Measurements from ENCODE around the gene TLE4.

Gene TLE4

DNA sequence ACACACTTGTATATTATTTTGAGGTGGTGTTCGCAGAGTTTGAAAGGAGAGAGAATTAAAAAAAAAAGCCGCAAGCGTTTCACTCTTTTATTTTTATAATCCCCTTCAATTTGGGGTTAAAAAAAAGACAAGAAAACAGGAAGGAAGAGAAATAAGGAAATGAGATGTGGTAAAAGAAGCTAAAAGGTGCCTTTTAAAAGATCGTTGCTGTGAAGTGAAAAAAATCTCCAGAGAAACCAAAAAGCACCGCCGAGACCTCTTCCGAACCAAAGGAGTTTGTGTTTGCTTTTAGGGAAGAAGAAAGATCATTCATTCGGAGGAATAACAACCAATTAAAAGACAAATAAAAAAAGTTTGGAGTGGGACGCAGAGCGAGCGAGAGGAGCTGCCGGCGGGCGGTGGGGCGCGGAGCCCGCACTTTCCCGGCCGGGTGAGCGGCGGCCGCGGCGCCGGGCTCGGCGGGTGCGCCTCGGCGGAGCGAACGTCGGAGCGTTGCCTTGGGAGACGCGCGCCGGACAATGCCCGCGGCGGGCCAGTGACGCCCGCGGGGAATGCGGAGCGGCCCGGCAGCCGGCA is 355 bp downstream of the TLE4 start:
- no peak for DNase-seq (ENCODE audit: low spot score)

DNA sequence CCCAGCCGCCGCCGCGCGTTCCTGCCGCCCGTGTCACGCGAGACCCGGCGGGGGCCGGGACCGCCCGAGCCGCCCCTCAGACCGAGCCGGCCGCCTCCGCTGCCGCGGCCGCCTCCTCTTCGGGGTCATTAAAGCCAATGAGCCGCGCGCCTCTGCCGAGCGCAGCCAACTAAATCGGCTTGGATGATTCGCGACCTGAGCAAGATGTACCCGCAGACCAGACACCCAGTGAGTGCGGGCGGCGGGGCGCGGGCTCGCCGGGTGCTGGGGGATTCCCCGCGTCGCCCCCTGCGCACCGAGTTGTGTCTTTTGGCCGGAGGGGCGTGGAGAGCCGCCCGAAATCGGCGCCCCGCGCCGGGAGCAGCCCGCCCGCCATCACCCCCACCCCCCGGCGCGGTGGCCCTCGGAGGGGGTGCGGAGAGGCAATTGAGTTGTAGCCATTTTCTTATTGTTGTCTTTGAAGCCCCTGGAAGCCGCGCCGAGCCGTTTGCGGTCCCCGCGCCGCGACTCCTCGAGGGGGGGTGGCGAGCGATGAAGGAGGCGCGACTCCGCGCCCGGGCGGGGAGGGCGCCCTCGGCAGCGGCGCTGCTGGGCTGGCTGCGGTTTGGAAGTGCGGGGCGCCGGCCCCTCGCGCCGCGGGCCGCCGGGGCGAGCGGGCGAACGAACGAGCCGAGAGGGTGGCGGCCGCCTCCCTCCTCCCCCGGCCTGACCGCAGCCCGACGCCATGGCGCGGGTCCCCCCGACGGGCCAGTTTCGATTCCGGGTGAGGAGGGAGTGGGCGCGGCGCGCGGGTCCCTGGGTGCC is 1.0 kb downstream of the TLE4 start:
- DNase-seq (ENCODE audit: low spot score) = peak; percentile 82

DNA sequence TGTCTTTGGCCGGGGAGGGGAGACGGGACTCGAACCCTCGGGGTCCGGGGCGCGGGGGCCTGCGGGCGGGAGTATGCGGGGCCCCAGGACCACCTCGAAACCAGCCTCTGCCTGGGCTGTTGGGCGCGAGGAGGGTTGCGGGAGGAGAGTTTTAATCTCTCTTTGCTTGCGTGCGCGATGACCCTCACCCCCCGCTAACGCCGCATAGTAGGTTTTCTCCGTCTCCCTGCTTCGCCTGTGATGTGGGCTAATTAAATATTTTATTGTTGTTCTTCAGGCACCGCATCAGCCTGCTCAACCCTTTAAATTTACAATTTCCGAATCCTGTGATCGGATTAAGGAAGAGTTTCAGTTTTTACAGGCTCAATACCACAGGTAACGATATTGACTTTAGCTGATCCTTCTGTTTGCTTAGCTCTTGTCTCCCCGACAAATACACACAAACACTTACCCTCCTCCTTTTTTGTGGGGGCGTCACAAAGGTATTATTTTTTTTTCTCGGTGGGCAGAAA is 1.7 kb downstream of the TLE4 start:
- DNase-seq (ENCODE audit: low spot score) = no peak

DNA sequence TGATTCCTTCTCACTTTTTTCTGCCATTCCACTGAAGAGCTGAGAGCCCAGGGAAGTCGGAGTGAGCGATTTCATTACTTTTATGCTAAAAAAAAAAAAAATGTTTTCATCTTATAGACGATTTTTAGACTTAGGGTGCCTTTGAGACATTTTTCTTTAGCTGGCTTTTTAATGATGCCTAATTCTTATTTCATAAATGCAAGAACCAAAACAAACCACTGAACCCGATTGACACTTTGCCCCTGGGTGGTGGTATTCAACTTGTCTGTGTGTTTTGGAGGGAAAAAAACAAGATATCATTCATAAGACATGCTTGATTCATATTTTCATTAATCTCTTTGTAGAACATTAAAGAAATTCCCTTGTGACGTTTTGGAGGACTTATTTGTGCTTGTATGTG is 2.4 kb downstream of the TLE4 start:
- no peak for DNase-seq (ENCODE audit: low spot score)

DNA sequence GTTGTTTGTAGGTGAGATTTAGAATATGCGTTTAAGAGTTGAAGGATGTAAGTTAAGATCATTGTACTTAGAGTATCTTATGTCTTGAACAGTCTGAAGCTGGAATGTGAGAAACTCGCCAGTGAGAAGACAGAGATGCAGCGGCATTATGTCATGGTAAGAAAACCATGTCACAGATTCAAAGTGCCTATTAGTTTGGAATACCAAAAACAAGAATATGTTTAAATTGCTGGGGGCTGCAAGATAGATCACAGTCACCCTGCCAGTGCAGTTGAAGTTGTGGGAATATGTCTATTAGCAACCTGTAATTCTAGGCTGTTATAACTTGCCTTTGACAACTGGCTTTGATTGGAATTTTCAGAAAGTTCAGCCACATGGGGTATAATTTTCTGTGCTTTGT is 3.0 kb downstream of the TLE4 start:
- no peak for DNase-seq (ENCODE audit: low spot score)

DNA sequence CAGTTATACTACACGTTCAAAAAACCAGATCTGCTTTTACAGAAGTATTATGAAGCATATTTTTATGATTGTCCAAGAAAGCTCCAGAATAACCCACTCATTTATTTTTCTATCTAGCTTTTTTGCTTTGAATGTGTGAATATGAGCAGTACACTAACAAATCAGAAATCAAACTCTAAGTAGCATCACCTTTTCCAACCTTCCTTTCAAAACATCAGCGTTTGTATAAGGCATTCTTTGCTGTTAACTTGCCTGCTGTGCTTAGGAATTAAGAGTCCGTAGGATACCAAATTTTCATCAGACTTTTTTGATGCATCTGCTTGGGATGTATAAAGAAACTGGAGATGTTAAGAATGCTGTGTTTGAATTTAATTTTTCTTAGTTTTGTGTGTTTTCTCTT is 3.8 kb downstream of the TLE4 start:
- DNase-seq (ENCODE audit: low spot score) = no peak

DNA sequence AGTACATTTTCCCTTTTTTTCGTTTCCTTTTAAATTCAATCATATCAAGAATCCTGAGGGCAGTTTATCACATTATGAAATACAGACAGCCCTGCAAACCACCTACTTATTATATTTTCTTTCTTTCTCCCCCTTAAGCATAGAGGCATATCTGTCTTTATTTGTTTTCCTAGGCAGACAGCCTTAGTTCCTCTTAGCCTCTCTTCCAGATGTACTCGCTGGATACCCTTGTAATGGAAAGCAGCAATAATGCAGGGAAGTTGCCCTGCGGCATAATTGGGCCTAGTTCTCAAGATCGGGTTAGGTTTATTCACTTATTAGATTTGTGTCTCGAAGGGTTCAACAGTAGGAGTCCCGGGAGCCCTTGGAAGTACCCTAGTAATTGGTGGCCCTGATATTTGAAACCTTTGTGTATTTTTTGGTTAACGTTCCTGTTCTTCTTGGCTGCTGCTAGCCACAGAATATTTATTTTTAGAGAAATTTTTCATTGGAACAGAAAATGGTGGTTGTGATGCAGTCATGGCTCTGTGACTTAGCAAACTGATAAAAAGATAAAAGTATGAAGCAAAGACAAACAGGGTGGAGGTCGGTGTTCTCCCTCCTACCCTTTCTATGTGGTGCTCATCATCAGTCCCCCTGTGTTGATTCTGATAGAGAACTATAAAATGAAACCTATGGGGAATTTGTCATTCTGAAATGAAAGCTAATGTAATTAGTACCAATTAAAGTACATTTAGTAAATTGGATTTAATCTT is 6.4 kb downstream of the TLE4 start:
- no peak for DNase-seq (ENCODE audit: low spot score)

DNA sequence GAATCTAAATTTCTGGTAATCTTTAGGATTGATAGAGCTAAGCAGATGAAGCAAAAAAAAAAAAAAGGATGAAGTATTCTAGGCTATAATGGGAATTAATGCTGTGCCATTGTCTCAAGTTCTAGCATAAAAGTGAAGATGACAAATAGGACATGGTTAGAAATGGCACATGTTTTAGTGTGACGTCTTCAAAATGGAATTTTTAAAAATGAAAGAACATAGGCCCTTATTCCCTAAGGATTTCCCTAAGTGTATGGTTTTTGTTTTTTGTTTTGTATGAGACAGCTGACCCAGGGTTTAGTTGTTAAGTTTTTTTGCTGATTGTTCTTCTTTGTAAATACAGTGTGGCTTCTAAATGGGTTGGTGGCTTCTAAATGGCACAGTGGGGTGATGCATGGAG is 7.1 kb downstream of the TLE4 start:
- DNase-seq (ENCODE audit: low spot score) = no peak

DNA sequence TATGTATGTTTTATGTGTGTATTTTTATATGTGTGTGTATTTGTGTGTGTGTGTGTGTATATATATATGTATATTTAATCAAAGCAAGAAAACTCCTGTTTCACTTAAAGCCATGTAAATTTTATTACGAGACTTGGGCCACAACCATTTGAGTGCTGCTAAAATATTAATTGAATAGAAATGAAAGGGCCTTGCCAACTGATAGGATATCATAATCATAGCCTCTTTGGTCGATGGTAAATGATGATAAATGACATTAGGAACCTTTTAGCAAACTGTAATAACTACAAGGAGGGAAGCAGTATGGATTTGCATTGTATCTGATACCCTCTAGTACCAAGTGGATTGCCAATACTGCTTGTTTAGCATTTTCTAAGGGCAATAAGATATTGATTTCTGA is 7.9 kb downstream of the TLE4 start:
- no peak for DNase-seq (ENCODE audit: low spot score)

DNA sequence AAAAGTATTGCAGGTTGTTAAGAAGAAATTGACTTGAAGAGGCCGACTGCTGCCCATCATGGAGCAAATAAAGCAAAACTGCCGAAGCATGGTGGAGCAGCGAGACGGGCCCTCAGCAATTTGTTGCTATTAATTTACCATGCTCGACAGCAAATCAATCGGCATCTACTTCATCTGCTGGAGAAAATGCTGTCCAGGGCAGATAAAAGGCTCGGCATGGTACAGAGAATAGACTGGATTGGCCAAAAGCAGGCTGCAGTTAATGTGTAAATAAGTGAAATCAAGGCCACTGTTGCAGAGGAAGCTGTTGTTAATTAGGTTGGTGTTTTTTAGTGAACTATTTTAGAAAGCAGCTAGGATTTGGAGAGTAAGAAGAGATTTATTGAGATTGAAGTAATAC is 8.3 kb downstream of the TLE4 start:
- DNase-seq (ENCODE audit: low spot score) = no peak

DNA sequence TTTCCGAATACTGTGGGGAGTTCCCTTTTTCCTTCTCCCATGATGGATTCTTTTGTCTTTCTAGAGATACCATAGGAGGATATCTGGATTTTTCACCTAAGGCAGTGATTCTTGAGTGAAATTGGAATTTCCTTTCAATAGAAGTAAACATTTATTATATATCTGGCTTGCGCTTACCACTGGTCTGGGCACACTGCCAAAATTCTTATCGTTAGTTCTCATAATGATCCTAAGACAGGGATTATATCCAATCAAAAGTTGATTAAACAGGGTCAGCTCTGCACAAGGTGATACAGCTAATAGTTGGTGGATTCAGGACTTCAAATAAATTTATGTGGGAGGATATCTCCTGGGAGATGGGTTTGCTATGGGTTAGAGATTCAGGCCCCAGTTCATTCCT is 9.6 kb downstream of the TLE4 start:
- DNase-seq (ENCODE audit: low spot score) = no peak

DNA sequence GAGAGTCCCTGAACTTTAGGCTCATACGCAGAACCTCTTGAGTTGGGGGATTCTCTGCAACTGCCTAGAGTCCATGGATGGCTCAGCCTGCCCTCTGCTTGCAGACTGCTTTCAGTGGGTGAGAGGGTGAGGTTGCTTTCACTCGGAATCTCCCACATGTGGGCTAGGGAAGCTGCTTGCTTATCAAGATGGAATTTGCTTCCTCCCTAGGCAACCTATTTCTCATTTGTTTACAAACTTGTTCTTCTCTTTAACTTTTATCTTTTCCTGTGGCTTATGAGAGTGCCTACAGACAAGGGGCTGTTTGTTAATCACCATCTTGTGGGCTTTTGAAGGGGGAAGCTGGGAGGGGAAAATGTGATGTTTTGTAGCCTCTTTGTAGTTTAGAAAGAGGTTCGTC is 10.0 kb downstream of the TLE4 start:
- DNase-seq (ENCODE audit: low spot score) = no peak

DNA sequence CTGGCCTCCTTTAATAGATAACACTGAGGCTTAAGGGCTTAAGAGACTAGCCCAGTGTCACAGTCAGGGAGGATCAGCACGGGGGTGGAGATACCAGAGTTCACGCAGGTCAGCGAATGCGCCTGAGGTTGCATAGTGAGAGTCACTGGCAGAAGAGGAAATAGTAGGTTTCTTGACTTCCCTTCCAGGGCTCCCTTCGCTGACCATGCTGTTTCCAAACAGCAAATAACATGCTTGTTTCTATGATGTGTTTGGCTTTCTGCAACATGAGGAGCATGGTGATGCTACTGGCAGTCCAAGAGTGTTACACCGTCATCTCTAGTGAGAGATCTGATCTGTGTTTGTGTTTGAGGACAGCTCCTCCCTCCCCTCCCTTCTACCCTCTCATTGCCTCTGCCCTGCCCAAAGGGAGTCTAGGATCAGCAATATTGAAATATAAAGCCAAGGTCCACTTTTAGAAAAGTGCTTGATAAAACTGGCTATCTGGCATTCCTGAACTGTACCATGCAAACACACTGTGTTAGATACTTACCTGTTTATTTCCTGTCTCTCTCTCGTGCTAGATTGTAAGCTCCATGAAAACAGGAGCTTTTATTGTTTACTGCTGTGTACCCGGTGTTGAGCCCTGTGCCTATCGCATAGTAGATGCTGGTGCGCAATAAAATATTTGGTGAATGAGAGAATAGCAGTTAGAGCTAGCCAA is 12.3 kb downstream of the TLE4 start:
- no peak for DNase-seq (ENCODE audit: low spot score)

DNA sequence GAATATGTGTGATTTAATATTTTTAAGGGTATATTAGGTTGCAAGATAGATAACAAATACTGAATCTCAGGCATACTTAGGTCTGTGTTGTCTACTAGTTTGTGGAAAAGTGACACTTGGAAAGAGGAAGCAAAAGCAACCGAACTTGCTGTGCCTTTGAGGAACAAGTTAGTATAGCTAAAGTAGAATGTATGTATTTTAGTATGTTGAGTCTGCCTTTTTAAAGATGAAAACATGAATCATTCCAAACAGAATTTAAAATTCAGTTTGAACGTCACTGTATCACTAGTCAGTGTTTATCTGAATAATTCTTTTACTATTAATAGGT is 12.9 kb downstream of the TLE4 start:
- no peak for DNase-seq (ENCODE audit: low spot score)

DNA sequence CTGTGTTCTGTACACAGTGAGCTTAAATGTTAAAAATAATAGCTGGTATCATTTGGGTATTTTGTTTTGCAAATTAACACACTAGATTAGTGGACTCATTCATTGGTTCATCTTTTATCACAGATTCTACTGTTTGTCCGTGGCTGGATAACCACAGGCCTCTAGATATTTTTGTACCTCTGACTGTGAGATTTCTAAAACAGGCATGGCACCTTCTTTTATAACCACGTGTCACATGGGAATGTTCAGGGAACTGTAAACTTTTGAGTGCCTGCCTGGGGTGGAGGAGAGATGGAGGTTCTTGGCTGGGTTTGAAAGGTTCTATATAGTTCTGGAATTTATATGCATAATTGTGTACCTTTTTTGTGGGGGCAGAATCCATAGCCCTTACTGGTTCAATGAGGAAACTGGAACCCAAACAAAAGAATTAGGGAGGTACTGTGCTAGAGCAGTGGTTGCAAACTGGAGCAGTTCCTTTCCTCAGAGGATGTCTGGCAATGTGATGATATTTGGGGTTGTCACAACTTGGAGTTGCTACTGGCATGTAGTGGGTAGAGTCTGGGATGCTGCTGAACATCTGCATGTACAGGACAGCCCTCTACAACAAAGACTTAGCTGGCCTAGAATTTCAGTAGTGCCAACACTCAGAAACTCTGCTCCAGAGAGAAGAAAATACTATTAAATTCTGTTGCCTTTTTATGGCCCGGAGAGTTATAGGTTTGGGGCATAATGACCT is 16.9 kb downstream of the TLE4 start:
- no peak for DNase-seq (ENCODE audit: low spot score)

DNA sequence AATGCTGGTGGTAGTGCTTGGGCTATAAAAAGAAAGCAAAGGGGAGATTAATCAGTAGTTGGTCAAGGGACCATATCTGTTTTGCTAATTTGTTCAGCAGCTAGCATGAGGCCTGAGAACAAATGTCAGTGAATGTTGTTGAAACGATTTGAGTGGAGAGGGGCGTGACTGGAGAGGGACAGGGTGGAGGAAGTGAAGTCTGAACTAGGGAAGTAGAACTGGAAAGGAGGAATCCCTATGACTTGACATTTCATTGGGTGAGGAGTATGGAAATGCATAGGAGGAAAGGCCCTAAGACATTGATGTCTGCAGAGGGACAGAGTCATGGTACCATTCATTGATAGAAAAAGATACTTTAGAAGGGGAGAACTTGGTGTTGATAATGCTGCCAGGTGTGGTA is 19.7 kb downstream of the TLE4 start:
- no peak for DNase-seq (ENCODE audit: low spot score)

DNA sequence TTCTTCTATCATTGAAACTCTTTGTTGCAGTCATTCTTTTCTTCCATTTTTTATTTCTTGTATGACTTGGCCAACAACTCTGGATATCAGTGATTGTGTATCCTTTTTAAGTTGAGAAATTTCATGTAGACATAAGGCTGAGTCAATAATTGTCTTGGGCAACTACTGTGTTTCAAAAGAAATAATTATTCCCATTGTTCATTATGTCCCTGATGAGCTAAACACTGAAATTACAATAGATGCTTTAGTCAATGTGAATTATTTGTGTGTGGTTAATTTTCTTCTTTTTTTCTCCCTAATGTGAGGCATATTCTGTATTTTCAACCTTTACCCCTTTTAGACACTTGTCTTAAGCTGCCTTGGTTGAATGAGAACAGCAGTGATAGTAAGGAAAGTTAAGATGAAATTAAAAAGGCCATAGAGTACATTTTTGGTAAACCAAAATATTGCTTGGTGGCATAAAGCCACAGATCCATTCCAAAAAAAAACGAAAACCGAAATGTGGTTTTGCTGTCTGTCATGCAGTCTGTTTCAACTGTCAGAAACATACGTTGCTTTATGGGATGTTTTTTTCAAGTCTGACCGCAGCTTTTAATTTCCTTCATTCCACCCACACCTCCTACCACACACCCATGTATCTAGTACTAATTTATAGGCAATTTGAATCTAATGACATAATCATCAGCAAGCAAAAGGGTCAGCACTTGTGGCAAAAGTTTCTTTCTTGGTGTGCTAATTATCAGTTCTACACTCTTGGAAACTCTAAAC is 21.1 kb downstream of the TLE4 start:
- DNase-seq (ENCODE audit: low spot score) = no peak

DNA sequence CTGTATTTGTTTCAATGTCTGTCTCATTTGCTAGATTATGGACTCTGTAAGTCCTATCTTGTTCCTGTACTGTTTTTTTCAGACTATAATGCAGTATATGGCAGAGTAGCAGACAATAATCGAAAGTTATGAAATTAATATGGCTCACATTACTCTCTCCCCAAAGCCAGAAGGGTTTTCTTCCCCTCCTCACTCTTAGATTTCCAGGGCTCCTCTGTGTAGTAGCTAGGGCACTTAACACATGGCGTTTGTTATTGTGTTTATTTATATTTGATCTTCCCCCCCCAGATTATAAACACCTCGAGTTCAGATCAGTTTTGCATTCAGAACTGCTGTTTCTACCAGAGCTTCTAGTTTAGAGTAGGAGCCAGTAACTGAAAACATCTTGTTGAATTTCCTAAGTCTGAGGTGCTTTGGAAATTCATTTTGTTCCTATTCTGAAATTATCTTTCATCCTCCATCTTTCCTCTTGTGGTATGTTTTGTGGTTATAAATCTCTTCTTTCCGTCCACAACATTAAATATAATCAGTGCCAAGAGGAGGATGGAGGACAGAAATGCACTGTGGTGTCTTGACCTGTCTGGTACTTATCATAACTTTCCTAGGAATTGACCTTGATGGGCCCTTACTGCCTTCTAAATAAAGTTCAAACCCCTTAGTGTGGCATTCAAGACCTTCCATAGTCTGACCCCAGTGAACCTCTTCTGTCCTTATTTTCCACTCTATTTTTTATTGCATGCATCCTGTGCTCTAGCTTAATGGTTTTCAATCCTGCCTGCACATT is 27.0 kb downstream of the TLE4 start:
- DNase-seq (ENCODE audit: low spot score) = no peak

DNA sequence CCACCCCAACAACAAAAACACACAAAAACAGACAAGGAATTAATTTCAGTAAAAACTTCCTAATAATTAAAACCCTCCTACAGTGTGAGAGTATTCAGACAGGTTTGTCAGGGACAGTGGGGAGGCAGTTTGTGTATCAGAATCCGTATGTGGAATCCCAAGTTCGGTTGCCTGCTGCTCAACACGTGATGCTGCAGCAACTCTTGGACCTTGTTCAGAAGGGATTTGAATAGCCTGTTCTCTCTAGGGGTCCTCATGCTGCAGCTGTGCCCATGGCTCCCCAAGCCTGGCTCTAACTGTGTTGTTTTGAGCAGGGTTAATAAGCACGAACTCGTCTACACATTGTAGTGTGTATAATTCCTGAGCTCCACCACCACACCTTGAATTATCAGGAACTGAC is 28.7 kb downstream of the TLE4 start:
- DNase-seq (ENCODE audit: low spot score) = no peak

DNA sequence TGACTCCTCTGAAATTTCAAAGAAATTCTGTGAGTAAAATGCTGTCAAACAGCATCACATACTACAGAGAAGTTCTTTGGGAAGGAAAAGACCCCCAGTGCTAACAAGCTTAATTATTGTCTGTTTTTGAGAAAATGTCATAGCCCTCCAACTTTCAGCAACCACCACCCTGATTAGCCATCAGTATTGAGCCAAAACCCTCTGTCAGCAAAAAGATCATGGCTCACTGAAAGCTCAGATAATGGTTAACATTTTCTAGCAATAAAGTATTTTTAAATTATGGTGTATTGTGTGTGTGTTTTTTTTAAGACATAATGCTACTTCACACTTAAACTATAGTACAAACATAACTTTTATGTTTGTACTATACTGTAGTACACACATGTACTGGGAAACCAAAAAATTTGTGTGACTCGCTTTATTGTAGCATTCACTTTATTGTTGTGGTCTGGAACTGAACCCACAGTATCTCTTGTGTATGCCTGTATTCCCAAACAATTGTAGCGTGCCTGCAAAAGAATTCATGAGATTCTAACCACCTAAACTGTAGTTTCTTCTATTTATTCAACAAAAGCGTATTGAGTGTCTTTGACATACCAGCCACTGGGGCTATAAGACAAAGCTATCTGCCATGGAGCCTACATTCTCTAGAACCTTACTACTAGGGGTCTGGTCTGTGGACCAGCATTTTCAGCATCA is 31.6 kb downstream of the TLE4 start:
- DNase-seq (ENCODE audit: low spot score) = no peak
